ENCODE data around the gene IGF2BP2. TPM values are rescaled to one million over a fixed set of nuclear protein-coding genes. Genes with fewer than 3 reads are reported as not detected.
A peak's percentile ranks its signal among the peaks of the same experiment; 100 is the strongest.

IGF2BP2 gene
- total RNA-seq, 1 experiment from 2014 or later = 66.2 TPM

DNA sequence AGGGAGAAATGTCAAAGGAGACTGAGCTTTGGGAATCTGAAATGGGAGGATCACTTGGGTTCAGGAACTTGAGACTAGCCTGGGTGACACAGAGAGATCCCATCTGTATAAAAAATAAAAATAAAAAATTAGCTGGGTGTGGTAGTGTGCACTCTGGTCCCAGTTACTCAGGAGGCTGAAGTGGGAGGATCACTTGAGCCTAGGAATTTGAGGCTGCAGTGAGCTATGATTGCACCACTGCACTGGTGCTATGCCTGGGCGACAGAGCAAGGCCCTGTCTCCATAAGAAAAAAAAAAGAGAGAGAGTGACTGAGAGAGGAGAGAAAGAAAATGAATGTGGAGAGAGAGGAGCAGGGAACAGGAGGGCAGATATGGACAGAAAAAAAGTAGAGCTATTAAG is 165.9 kb downstream of the IGF2BP2 start:
- Histone ChIP-seq H3K9me3 (ENCODE audit: low read depth, low read length, poor library complexity, severe bottlenecking) (no peaks in the 10 kb centered on the region), H3K27ac (ENCODE audit: low read depth, low read length, poor library complexity, severe bottlenecking) (no peak overlapping the region), H3K4me3 (ENCODE audit: low read depth, low read length, poor library complexity, severe bottlenecking) (no peak overlapping the region), H3K4me1 (ENCODE audit: insufficient read depth, low read length, poor library complexity, severe bottlenecking) (peaks cover 5% of the 10 kb centered on the region), H3K27me3 (replicated peaks; ENCODE audit: insufficient read depth, low read depth, low read length, poor library complexity) (no peaks in the 10 kb centered on the region), H3K36me3 (ENCODE audit: insufficient read depth, low read length, poor library complexity, severe bottlenecking) (peaks cover 40% of the 10 kb centered on the region)
- ChIA-PET POLR2A (ENCODE audit: low non-redundant PET) (interaction anchor here (0.6 kb wide), 1 partner anchor 904 kb away, joined by 3 read pairs; no protein-coding TSS in a partner anchor), CTCF (interaction anchor here (0.7 to 3.1 kb wide), 4 partner anchors 110 to 618 kb away, joined by 3 to 26 read pairs (median 10); no protein-coding TSS in a partner anchor)
- no TSS peak for BruUV-seq (replicated peaks)
- no peak for TF ChIP-seq EZH2 (IDR thresholded peaks at IDR 0.05; ENCODE audit: borderline replicate concordance, low read depth, low read length, poor library complexity, severe bottlenecking)
- TF ChIP-seq, protein P1, sequence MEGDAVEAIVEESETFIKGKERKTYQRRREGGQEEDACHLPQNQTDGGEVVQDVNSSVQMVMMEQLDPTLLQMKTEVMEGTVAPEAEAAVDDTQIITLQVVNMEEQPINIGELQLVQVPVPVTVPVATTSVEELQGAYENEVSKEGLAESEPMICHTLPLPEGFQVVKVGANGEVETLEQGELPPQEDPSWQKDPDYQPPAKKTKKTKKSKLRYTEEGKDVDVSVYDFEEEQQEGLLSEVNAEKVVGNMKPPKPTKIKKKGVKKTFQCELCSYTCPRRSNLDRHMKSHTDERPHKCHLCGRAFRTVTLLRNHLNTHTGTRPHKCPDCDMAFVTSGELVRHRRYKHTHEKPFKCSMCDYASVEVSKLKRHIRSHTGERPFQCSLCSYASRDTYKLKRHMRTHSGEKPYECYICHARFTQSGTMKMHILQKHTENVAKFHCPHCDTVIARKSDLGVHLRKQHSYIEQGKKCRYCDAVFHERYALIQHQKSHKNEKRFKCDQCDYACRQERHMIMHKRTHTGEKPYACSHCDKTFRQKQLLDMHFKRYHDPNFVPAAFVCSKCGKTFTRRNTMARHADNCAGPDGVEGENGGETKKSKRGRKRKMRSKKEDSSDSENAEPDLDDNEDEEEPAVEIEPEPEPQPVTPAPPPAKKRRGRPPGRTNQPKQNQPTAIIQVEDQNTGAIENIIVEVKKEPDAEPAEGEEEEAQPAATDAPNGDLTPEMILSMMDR (conservative IDR thresholded peaks at IDR 0.05; ENCODE audit: low read depth, low read length) = no peak
- intact Hi-C loops (cut with micrococcal nuclease; ENCODE audit: unreplicated experiment) = no loop called here
- DNase-seq (ENCODE audit: low spot score) = no peak

DNA sequence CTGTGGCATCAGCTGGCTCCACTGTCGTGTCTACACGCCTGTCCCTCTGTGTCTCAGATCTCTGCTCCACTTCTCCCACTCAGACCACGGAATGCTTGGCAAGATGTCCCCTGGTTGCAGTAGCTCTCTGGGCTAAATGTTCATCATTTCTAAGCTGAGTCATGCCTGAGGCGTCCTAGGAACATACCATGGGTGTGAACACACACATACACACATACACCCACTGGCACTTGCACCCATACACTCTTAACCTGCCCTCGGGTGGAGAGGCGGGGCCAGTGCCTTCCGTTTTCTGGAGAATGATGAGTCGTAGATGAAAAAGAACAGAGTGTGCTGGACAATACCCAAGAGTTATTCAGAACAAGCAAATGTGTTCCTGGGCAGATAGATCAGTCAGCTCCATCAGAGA is 166.3 kb downstream of the IGF2BP2 start:
- H3K27me3 ChIP-seq (replicated peaks; ENCODE audit: insufficient read depth, low read depth, low read length, poor library complexity) = no peaks in the 10 kb centered on the region
- TF ChIP-seq, protein P1 (conservative IDR thresholded peaks at IDR 0.05; ENCODE audit: low read depth, low read length) = no peak
- TF ChIP-seq EZH2 (IDR thresholded peaks at IDR 0.05; ENCODE audit: borderline replicate concordance, low read depth, low read length, poor library complexity, severe bottlenecking) = no peak
- no peak overlapping the region for H3K27ac ChIP-seq (ENCODE audit: low read depth, low read length, poor library complexity, severe bottlenecking)
- intact Hi-C loops (cut with micrococcal nuclease; ENCODE audit: unreplicated experiment) = no loop called here
- CTCF ChIA-PET = interaction anchor here (0.7 to 3.1 kb wide), 3 partner anchors 110 to 319 kb away, joined by 3 to 26 read pairs (median 12); no protein-coding TSS in a partner anchor
- BruUV-seq (replicated peaks) = no TSS peak
- DNase-seq (ENCODE audit: low spot score) = peak; percentile 14
- H3K36me3 ChIP-seq (ENCODE audit: insufficient read depth, low read length, poor library complexity, severe bottlenecking) = peaks cover 40% of the 10 kb centered on the region
- H3K4me3 ChIP-seq (ENCODE audit: low read depth, low read length, poor library complexity, severe bottlenecking) = no peak overlapping the region
- no peaks in the 10 kb centered on the region for H3K9me3 ChIP-seq (ENCODE audit: low read depth, low read length, poor library complexity, severe bottlenecking)
- peaks cover 5% of the 10 kb centered on the region for H3K4me1 ChIP-seq (ENCODE audit: insufficient read depth, low read length, poor library complexity, severe bottlenecking)
- POLR2A ChIA-PET (ENCODE audit: low non-redundant PET) = interaction anchor here (0.6 kb wide), 1 partner anchor 904 kb away, joined by 3 read pairs; no protein-coding TSS in a partner anchor

DNA sequence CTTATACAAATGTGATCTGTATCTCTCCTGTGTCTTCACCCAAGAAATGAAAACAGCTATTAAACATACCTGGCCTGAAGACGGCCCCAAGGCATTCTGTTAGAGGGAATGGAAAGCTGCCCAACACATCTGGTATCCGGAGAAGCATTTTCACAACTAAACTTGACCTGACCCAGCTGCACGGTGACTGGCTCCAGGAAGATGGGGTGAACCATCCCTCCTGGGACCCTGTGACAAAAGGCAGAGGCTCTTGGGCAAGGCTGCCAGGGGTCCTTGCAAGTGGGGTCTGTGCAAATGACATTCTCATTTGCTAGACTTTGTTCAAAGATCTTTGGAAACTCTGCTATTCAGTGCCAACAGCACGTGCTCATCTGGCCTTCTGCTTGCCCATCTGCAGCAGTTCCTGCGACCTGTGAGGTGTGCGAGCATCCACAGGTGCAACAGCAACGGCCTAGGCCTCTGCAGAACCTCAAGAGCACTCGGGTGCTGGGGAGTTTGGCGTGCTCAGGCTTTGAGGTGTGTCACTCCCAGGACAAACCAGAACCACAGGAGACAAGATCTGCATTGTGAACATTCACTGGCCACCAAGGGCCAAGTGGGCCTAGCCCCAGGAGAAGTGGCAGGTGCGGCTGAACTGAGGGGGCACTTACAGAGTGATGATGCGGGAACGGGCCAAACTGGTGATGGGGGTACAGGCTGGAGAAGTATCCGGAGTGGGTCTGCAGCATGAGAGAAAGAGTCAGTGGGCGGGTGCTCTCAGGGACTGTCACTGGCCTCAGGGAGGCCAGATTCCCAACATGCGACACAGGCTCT is 166.9 kb downstream of the IGF2BP2 start:
- Histone ChIP-seq H3K36me3 (ENCODE audit: insufficient read depth, low read length, poor library complexity, severe bottlenecking) (peaks cover 40% of the 10 kb centered on the region), H3K9me3 (ENCODE audit: low read depth, low read length, poor library complexity, severe bottlenecking) (no peaks in the 10 kb centered on the region), H3K27me3 (replicated peaks; ENCODE audit: insufficient read depth, low read depth, low read length, poor library complexity) (no peaks in the 10 kb centered on the region), H3K4me3 (ENCODE audit: low read depth, low read length, poor library complexity, severe bottlenecking) (no peak overlapping the region), H3K4me1 (ENCODE audit: insufficient read depth, low read length, poor library complexity, severe bottlenecking) (peaks cover 5% of the 10 kb centered on the region), H3K27ac (ENCODE audit: low read depth, low read length, poor library complexity, severe bottlenecking) (no peak overlapping the region)
- DNase-seq (ENCODE audit: low spot score) = no peak
- BruUV-seq (replicated peaks) = no TSS peak
- TF ChIP-seq, protein P1 (conservative IDR thresholded peaks at IDR 0.05; ENCODE audit: low read depth, low read length) = no peak
- no peak for TF ChIP-seq EZH2 (IDR thresholded peaks at IDR 0.05; ENCODE audit: borderline replicate concordance, low read depth, low read length, poor library complexity, severe bottlenecking)
- CTCF ChIA-PET = no interaction called here
- intact Hi-C loops (cut with micrococcal nuclease; ENCODE audit: unreplicated experiment) = no loop called here
- POLR2A ChIA-PET (ENCODE audit: low non-redundant PET) = interaction anchor here (0.6 kb wide), 1 partner anchor 302 kb away, joined by 21 read pairs; no protein-coding TSS in a partner anchor

All from A673 (cell line).